ENCODE measurements around the gene PSMA3. TPM values are rescaled to one million over a fixed set of nuclear protein-coding genes. Genes with fewer than 3 reads are reported as not detected.

Gene PSMA3
- total and polyA plus RNA-seq, 12 donors: 80.9 to 270 (median 162) TPM

GRCh38 chr14:58288106-58288792 lies 43.6 kb downstream of the PSMA3 start:
- Histone ChIP-seq H3K9me3 (replicated peaks in 1 of 3) (peaks cover 0 to 4% (median 0%) of the 10 kb centered on the region in 3 donors), H3K27me3 (no peaks in the 10 kb centered on the region), H3K4me1 (replicated peaks in 1 of 2) (peaks cover 0 to 38% of the 10 kb centered on the region in 2 donors), H3K27ac (peak overlapping the region in 1 of 5 donors; percentile 6), H3K36me3 (replicated peaks in 1 of 2) (peaks cover 0 to 62% of the 10 kb centered on the region in 2 donors), H3K4me3 (no peak overlapping the region)
- intact Hi-C loops (cut with DNase I): no loop called here
- DNase-seq: no peak
- TF ChIP-seq POLR2A (IDR thresholded peaks at IDR 0.05): no peak
- TF ChIP-seq CTCF (IDR thresholded peaks at IDR 0.05): no peak
- WGBS, 4 donors: 62 to 80% (median 72%) methylated on average over 3 of the region's 3 CpGs

GRCh38 chr14:58291646-58292045 lies 47.0 kb downstream of the PSMA3 start:
- Histone ChIP-seq H3K36me3 (replicated peaks in 1 of 2) (peaks cover 0 to 50% of the 10 kb centered on the region in 2 donors), H3K4me1 (replicated peaks in 1 of 2) (peaks cover 0 to 55% of the 10 kb centered on the region in 2 donors)
- intact Hi-C loops (cut with DNase I): no loop called here

GRCh38 chr14:58292187-58292586 lies 47.5 kb downstream of the PSMA3 start:
- intact Hi-C loops (cut with DNase I): no loop called here
- Histone ChIP-seq H3K9me3 (replicated peaks in 1 of 3) (peaks cover 0 to 1% (median 0%) of the 10 kb centered on the region in 3 donors), H3K36me3 (replicated peaks in 1 of 2) (peaks cover 0 to 50% of the 10 kb centered on the region in 2 donors), H3K27ac (no peak overlapping the region), H3K4me3 (no peak overlapping the region), H3K27me3 (no peaks in the 10 kb centered on the region), H3K4me1 (replicated peaks in 1 of 2) (peaks cover 0 to 59% of the 10 kb centered on the region in 2 donors)
- 78 to 82% (median 81%) methylated on average over 3 of the region's 3 CpGs for WGBS, 4 donors
- no peak for DNase-seq
- no peak for TF ChIP-seq CTCF (IDR thresholded peaks at IDR 0.05)
- no peak for TF ChIP-seq POLR2A (IDR thresholded peaks at IDR 0.05)

More at GRCh38 chr14:58291646-58292045, 47.0 kb downstream of the PSMA3 start:
- no peak for DNase-seq
- Histone ChIP-seq H3K9me3 (replicated peaks in 1 of 3) (peaks cover 0 to 4% (median 0%) of the 10 kb centered on the region in 3 donors), H3K27ac (no peak overlapping the region), H3K4me3 (no peak overlapping the region), H3K27me3 (no peaks in the 10 kb centered on the region)
- TF ChIP-seq CTCF (IDR thresholded peaks at IDR 0.05): no peak
- no peak for TF ChIP-seq POLR2A (IDR thresholded peaks at IDR 0.05)
- WGBS, 4 donors: 66 to 71% (median 70%) methylated on average over 5 of the region's 5 CpGs

GRCh38 chr14:58294201-58294600 lies 49.6 kb downstream of the PSMA3 start:
- no peak for DNase-seq
- H3K4me3 ChIP-seq: no peak overlapping the region
- intact Hi-C loops (cut with DNase I): no loop called here
- no peak for TF ChIP-seq POLR2A (IDR thresholded peaks at IDR 0.05)
- TF ChIP-seq CTCF (IDR thresholded peaks at IDR 0.05): no peak
- H3K36me3 ChIP-seq (replicated peaks in 1 of 2): peaks cover 0 to 44% of the 10 kb centered on the region in 2 donors
- peaks cover 0 to 43% of the 10 kb centered on the region in 2 donors for H3K4me1 ChIP-seq (replicated peaks in 1 of 2)
- WGBS, 4 donors: 95 to 96% (median 96%) methylated on average over 7 of the region's 7 CpGs
- H3K27me3 ChIP-seq: no peaks in the 10 kb centered on the region
- no peak overlapping the region for H3K27ac ChIP-seq
- no peaks in the 10 kb centered on the region for H3K9me3 ChIP-seq (replicated peaks in 1 of 3)
